D721Med (cell line): ENCODE measurements around the gene SGCA.

Experiments used
- DNase-seq: peaks from one replicate; pipeline ENCODE4 v3.0.0; 2011; ENCODE audit warnings: low spot score; ENCODE audit not compliant: insufficient read length
- FAIRE-seq: peaks from 2 replicates; lab custom pipeline; 2011; peaks lifted over from hg19 to GRCh38; lab: Jason Lieb, UNC
- CTCF ChIP-seq: IDR thresholded peaks from 2 replicates; pipeline ENCODE4 v1.5.1; 2012; ENCODE audit warnings: mild to moderate bottlenecking, control low read depth; ENCODE audit not compliant: insufficient read depth; ENCODE audit errors: missing control alignments

The SGCA gene

GRCh38 chr17:50165867-50166517, at the start of gene SGCA:
SGCA (plus strand) TSS chr17:50166005; CDS start chr17:50166041, 36 bp downstream.
- FAIRE-seq, result no peak
- DNase-seq, result no peak
- TF ChIP-seq CTCF, result no peak

GRCh38 chr17:50117202-50118051, 48.4 kb upstream of the SGCA start:
- FAIRE-seq (no peak), DNase-seq (no peak)
- TF ChIP-seq CTCF, result peak; percentile 52

GRCh38 chr17:50118076-50118827, 47.6 kb upstream of the SGCA start:
- no peak for TF ChIP-seq CTCF
- DNase-seq (no peak), FAIRE-seq (no peak)

GRCh38 chr17:50118828-50119218, 47.0 kb upstream of the SGCA start:
- FAIRE-seq, result no peak

GRCh38 chr17:50120475-50121253, 45.1 kb upstream of the SGCA start:
- TF ChIP-seq CTCF, result no peak
- FAIRE-seq, result no peak
- no peak for DNase-seq

More at GRCh38 chr17:50118828-50119218, 47.0 kb upstream of the SGCA start:
- DNase-seq, result no peak
- no peak for TF ChIP-seq CTCF

- no peak for TF ChIP-seq CTCF
- no peak for DNase-seq
- FAIRE-seq, result no peak
Observed at GRCh38 chr17:50122945-50123344, 42.9 kb upstream of the SGCA start.
